Left ventricle myocardium inferior (tissue), 1 donor: ENCODE data around the gene CHRM1. TPM values are rescaled to one million over a fixed set of nuclear protein-coding genes. Genes with fewer than 3 reads are reported as not detected.

Source experiments
- DNase-seq: peaks from one replicate; pipeline ENCODE4 v3.0.0-alpha.2; 2020
- H3K27ac ChIP-seq: fragments of 200-600 bp; replicated peaks from 2 replicates; pipeline ENCODE4 v1.8.0; 2021
- H3K27me3 ChIP-seq: fragments of 200-600 bp; 2 replicates; pipeline ENCODE4 v1.8.0; 2021; ENCODE audit warnings: low read depth
- H3K36me3 ChIP-seq: fragments of 200-600 bp; 2 replicates; pipeline ENCODE4 v1.8.0; 2021
- H3K4me1 ChIP-seq: fragments of 200-600 bp; 2 replicates; pipeline ENCODE4 v1.8.0; 2021
- H3K4me3 ChIP-seq: fragments of 200-600 bp; 2 replicates; pipeline ENCODE4 v1.8.0; 2021; ENCODE audit warnings: mild to moderate bottlenecking, moderate library complexity
- H3K9me3 ChIP-seq: fragments of 200-600 bp; replicated peaks from 2 replicates; pipeline ENCODE4 v1.8.0; 2021
- intact Hi-C: fragments of 100-400 bp; cut with micrococcal nuclease; formaldehyde crosslinking; loops from one replicate; pipeline ENCODE4 v1.11.0; 2022
- total RNA-seq: library from RNA; stranded (reverse); fragmentation: NEBNext Ultra II Directional; extraction: Animal tissue kit (Norgen Biotek cat#: 25700); gene quantifications from one replicate; pipeline ENCODE4 v1.2.1, GENCODE V29; 2021
- TF ChIP-seq, protein P1 (sequence below): fragments of 200-600 bp; IDR thresholded peaks from 2 replicates; pipeline ENCODE4 v1.8.0; 2021; ENCODE audit warnings: antibody characterized with exemption, mild to moderate bottlenecking, borderline replicate concordance
- donor health status: DM: no; HTN: yes; CAD: no; lungs with severe emphysema.

The CHRM1 gene
- total RNA-seq, 1 donor from 2014 or later, result not detected

DNA sequence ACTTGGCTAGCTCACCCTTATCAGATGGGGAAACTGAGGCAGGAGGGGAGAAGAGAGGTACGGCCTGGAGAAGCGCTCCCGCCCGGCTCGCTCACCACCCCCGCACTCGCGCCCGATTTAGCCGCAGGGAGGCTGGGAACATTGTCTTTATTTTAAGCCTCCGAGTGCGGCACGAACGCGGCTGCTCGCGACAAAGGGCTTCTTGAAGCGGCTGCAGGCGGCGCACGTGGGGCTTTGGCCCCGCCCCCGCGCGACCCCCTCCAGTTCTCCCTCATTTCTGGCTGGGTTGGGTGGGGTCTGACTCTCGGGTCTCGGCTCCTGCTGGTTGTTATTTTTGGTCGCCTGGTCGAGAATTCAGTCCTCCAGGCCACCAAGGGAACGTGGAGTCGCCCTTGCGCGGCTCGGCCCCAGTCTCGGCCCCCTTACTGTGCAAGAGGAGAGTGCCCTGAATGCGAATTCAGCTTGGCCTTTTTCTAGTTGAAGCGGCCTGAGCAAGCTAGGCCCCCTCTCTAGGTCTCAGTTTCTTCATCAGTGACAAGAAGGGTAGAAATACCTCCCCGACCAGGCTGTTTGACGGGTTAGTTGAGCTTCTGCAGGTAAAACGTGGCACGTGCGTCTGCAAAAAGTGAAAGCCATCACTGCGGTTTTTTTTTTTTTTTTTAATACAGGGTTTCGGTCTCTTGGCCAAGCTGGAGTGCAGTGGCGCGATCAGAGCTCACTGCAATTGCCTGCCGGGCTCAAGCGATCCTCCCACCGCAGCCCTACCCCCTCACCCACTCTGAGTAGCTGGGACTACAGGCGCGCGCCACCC is 2.6 kb upstream of the CHRM1 start:
- H3K9me3 ChIP-seq, result no peaks in the 10 kb centered on the region
- H3K36me3 ChIP-seq, result no peaks in the 10 kb centered on the region
- peaks cover 89% of the 10 kb centered on the region for H3K27me3 ChIP-seq
- H3K27ac ChIP-seq, result no peak overlapping the region
- DNase-seq, result no peak
- intact Hi-C loops, result no loop called here
- peak overlapping the region; percentile 54 for H3K4me3 ChIP-seq
- H3K4me1 ChIP-seq, result peaks cover 47% of the 10 kb centered on the region
- TF ChIP-seq, protein P1, sequence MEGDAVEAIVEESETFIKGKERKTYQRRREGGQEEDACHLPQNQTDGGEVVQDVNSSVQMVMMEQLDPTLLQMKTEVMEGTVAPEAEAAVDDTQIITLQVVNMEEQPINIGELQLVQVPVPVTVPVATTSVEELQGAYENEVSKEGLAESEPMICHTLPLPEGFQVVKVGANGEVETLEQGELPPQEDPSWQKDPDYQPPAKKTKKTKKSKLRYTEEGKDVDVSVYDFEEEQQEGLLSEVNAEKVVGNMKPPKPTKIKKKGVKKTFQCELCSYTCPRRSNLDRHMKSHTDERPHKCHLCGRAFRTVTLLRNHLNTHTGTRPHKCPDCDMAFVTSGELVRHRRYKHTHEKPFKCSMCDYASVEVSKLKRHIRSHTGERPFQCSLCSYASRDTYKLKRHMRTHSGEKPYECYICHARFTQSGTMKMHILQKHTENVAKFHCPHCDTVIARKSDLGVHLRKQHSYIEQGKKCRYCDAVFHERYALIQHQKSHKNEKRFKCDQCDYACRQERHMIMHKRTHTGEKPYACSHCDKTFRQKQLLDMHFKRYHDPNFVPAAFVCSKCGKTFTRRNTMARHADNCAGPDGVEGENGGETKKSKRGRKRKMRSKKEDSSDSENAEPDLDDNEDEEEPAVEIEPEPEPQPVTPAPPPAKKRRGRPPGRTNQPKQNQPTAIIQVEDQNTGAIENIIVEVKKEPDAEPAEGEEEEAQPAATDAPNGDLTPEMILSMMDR, result no peak

DNA sequence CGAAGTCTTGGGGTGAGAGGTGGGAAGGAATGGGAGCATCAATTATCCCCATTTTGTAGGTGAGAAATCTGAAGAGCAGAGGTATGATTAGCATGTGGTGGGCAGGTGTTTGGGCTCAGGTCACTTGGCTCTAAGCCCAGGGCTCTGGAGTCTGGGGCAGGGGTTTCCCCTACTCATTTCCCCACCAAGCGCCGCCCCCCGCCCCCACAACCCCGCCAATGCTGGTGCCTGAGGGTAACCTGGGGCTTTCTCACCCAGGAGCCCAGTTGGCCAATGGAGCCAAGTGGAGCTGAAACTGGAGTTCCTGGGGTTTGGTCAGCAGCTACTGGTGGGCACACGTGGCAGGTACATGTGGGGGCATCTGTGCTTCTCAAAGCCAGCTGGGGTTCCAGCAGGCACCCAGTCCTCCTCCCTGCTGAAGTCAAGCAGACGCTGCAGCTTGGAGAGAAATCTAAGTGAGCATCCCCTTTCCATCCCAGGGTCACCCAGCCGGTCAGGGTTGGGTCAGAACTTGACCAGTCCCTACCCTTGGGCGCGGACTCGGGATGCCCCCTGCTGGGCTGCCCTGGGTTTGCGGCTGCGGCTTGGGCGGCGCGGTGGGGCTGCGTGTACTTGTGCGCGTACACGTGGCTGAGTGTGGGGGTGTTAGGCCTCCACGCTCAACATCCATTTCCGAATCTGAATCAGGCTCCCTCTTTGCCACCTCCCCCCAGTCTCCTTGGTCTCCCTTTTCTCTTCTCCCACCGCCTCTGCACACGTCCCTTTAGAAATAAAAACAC is 1.7 kb upstream of the CHRM1 start:
- Histone ChIP-seq H3K9me3 (no peaks in the 10 kb centered on the region), H3K36me3 (no peaks in the 10 kb centered on the region), H3K4me1 (peaks cover 47% of the 10 kb centered on the region), H3K27me3 (peaks cover 79% of the 10 kb centered on the region), H3K4me3 (peak overlapping the region; percentile 54), H3K27ac (no peak overlapping the region)
- TF ChIP-seq, protein P1, result peak; percentile 37
- intact Hi-C loops, result no loop called here
- no peak for DNase-seq

DNA sequence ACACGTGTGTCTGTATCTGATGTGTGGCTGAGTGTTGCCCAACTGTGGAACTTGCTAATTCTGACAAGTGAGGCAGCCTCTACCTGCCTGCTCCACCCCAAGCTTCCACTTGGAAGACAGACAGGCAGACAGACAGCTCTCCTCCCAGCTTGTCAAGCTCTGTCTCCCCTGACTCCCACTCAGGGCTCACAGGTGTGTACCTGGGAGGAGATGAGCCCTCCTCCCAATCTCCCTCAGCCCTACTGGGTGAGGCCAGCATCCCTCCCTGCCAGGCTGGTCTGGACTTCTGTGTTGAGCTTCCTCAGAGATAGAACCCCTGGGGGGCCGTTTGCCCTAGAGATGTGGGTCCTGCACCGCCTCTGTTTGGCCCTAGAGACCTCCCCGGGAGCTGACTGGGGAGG is 1.0 kb upstream of the CHRM1 start:
- intact Hi-C loops, result no loop called here
- Histone ChIP-seq H3K9me3 (no peaks in the 10 kb centered on the region), H3K4me1 (peaks cover 47% of the 10 kb centered on the region), H3K36me3 (no peaks in the 10 kb centered on the region), H3K4me3 (no peak overlapping the region), H3K27ac (no peak overlapping the region), H3K27me3 (peaks cover 73% of the 10 kb centered on the region)
- no peak for DNase-seq
- TF ChIP-seq, protein P1, result no peak

DNA sequence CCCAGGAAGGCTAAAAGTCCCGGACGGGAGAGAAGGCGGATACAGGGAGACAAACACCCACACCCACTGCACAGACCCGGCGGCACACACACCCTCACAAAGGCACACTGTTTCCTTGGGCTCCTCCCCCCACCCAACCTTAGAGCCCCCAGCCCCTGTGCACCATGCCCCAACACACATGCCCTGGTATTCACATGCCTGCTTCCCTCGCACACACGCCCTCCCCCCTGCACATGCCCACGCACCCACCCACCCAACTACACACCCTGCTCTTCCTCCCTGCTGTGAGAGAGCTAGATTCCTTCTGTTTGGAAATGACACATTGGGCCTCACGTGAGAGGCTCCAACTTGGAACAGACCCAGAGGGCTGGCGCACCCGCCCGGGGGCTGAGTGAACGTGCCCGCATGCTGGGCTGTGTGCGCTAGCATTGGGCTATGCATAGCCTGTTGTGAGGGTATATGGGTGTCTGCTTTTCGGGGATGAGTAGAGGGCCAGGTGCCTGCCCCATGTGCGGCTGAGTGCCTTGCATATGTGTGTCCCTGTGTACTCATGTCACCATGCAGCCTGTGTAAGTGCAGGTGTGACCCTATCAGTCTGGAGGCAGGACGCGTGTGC is 518 bp upstream of the CHRM1 start:
- Histone ChIP-seq H3K27me3 (peaks cover 68% of the 10 kb centered on the region), H3K27ac (no peak overlapping the region), H3K36me3 (no peaks in the 10 kb centered on the region), H3K9me3 (no peaks in the 10 kb centered on the region), H3K4me1 (peaks cover 42% of the 10 kb centered on the region), H3K4me3 (peak overlapping the region; percentile 17)
- intact Hi-C loops, result no loop called here
- no peak for DNase-seq
- TF ChIP-seq, protein P1, result no peak

DNA sequence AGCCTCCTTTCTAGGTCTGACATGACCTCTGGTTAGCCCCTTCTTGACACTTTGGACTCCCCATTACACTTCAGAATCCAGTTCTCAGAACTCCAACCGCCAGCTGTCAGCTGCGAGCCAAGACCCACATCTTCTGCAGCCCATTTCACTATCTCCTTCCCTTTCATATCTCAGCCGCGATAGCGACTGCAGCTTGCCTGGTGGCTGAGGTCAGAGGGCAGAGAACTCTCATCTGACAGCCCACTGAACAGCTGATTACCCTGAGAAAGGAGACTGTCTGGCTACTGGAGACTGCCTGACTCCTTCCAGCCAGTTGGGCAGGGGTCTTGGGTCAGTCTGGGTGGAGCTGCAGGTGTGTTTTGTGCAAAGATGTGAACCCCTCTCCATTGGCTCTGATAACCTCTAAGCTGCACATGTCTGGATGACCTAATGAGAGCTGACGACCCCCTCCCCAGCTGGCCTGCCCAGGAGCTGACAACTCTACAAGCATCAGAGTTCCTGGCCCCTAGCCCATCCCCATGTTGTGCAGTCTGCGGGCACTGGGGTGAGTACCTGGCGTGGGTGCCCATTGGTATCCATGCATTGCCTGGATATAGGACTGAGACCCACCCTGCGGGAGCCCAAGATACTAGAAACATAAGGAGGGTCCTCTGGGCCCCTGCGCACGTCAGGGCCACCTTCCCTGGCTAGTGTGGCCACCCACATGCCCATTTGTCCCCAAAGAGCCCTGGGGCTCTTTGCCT is 1.1 kb downstream of the CHRM1 start:
- H3K27me3 ChIP-seq, result peaks cover 52% of the 10 kb centered on the region

More for the DNA sequence above, 1.1 kb downstream of the CHRM1 start:
- Histone ChIP-seq H3K9me3 (no peaks in the 10 kb centered on the region), H3K36me3 (no peaks in the 10 kb centered on the region), H3K4me3 (no peak overlapping the region), H3K27ac (no peak overlapping the region), H3K4me1 (peaks cover 27% of the 10 kb centered on the region)
- TF ChIP-seq, protein P1, result no peak
- DNase-seq, result no peak
- intact Hi-C loops, result no loop called here
